Keratinocyte (primary cell): ENCODE results near the gene SNCAIP. TPM values are rescaled to one million over a fixed set of nuclear protein-coding genes. Genes with fewer than 3 reads are reported as not detected.

ENCODE experiments used
- DNase-seq: peaks from one replicate; pipeline ENCODE4 v3.0.0-alpha.2; 2011; ENCODE audit warnings: low read depth, missing footprints, low spot score
- FAIRE-seq: peaks from 2 replicates; lab custom pipeline; 2011; peaks lifted over from hg19 to GRCh38; lab: Jason Lieb, UNC
- H2AFZ ChIP-seq: 2 replicates; pipeline ENCODE4 v1.6.0; 2012; ENCODE audit warnings: low read length, control low read depth, inconsistent platforms; ENCODE audit not compliant: control insufficient read depth
- H3K27ac ChIP-seq: 2 replicates; pipeline ENCODE4 v1.5.1; 2011; ENCODE audit warnings: low read length; ENCODE audit not compliant: control insufficient read depth, insufficient read depth
- H3K27me3 ChIP-seq: 3 replicates; pipeline ENCODE4 v1.6.0; 2011; ENCODE audit warnings: low read length; ENCODE audit not compliant: control insufficient read depth, insufficient read depth; ENCODE audit errors: extremely low read depth
- H3K36me3 ChIP-seq, 2 experiments: 2 replicates in 1 of 2; 3 replicates in 1 of 2; pipeline ENCODE4 v1.5.1; 2011; ENCODE audit warnings: low read length in 2 of 2, mild to moderate bottlenecking in 1 of 2; ENCODE audit not compliant: control insufficient read depth in 2 of 2, insufficient read depth in 2 of 2; ENCODE audit errors: extremely low read depth in 1 of 2
- H3K4me1 ChIP-seq: 3 replicates; pipeline ENCODE4 v1.5.1; 2011; ENCODE audit warnings: low read length; ENCODE audit not compliant: control insufficient read depth, insufficient read depth; ENCODE audit errors: extremely low read depth
- H3K4me2 ChIP-seq: 3 replicates; pipeline ENCODE4 v1.6.0; 2011; ENCODE audit warnings: low read depth, low read length; ENCODE audit not compliant: control insufficient read depth, insufficient read depth; ENCODE audit errors: extremely low read depth
- H3K4me3 ChIP-seq, 3 experiments: fragments of 200-600 bp in 1 of 3; sonication (generic) in 1 of 3; 2 replicates in 2 of 3; 3 replicates in 1 of 3; pipeline ENCODE4 v1.5.1; 2011 to 2016; ENCODE audit warnings: low read length in 3 of 3, mild to moderate bottlenecking in 3 of 3, control low read depth in 2 of 3, inconsistent platforms in 1 of 3, low read depth in 1 of 3, mixed read lengths in 1 of 3, mixed run types in 1 of 3, moderate library complexity in 1 of 3; ENCODE audit not compliant: control insufficient read depth in 2 of 3, insufficient read depth in 2 of 3; ENCODE audit errors: extremely low read depth in 1 of 3
- H3K79me2 ChIP-seq: 2 replicates; pipeline ENCODE4 v1.6.0; 2012; ENCODE audit warnings: low read length; ENCODE audit not compliant: control insufficient read depth, insufficient read depth
- H3K9ac ChIP-seq: 3 replicates; pipeline ENCODE4 v1.6.0; 2011; ENCODE audit warnings: low read length; ENCODE audit not compliant: control insufficient read depth, insufficient read depth; ENCODE audit errors: extremely low read depth
- H3K9me1 ChIP-seq: 3 replicates; pipeline ENCODE4 v1.6.0; 2011; ENCODE audit warnings: low read length; ENCODE audit not compliant: control insufficient read depth, insufficient read depth; ENCODE audit errors: extremely low read depth
- H3K9me3 ChIP-seq: 2 replicates; pipeline ENCODE4 v1.5.1; 2012; ENCODE audit warnings: low read depth, low read length; ENCODE audit not compliant: control insufficient read depth
- H4K20me1 ChIP-seq: 3 replicates; pipeline ENCODE4 v1.6.0; 2011; ENCODE audit warnings: low read length; ENCODE audit not compliant: control insufficient read depth, insufficient read depth; ENCODE audit errors: extremely low read depth
- CTCF ChIP-seq, 3 experiments: IDR thresholded peaks in 1 of 3; conservative IDR thresholded peaks in 1 of 3; optimal IDR thresholded peaks in 1 of 3; 2 replicates in 2 of 3; 3 replicates in 1 of 3; pipeline versions ENCODE3 to v1.5.1; 2011; ENCODE audit warnings: low read length in 3 of 3, mild to moderate bottlenecking in 3 of 3, moderate library complexity in 2 of 3, control low read depth in 1 of 3, inconsistent platforms in 1 of 3; ENCODE audit not compliant: insufficient read depth in 2 of 3; ENCODE audit errors: extremely low read depth in 1 of 3
- EZH2 ChIP-seq: IDR thresholded peaks from one replicate; pipeline ENCODE4 v1.6.1; 2012; ENCODE audit warnings: inconsistent platforms, mild to moderate bottlenecking, low read length, moderate library complexity
- dilution Hi-C: fragments of 300-500 bp; cut with MboI; formaldehyde crosslinking; loops from one replicate; pipeline ENCODE4 v1.7.0; 2020; ENCODE audit warnings: low sequenced_read_pairs; ENCODE audit not compliant: extremely low pct_ligation_motif_present
- polyA plus RNA-seq, 5 experiments: library from polyadenylated mRNA; depleted of rRNA in 3 of 5; stranded (reverse) in 3 of 5; stranded (forward) in 1 of 5; unstranded in 1 of 5; fragments of >200 nt; gene quantifications; 1 replicate in 1 of 5; 2 replicates in 3 of 5; 3 replicates in 1 of 5; pipeline versions ENCODE4 v1.2.1 to v1.2.3, GENCODE V29; 2011 to 2012; ENCODE audit warnings: missing spikeins in 2 of 5, low read depth in 1 of 5, low replicate concordance in 1 of 5

Gene SNCAIP
- polyA plus RNA-seq, 1 donor (not counting 4 experiments of a cell fraction or from before 2014, with no cell fraction given): not detected

DNA sequence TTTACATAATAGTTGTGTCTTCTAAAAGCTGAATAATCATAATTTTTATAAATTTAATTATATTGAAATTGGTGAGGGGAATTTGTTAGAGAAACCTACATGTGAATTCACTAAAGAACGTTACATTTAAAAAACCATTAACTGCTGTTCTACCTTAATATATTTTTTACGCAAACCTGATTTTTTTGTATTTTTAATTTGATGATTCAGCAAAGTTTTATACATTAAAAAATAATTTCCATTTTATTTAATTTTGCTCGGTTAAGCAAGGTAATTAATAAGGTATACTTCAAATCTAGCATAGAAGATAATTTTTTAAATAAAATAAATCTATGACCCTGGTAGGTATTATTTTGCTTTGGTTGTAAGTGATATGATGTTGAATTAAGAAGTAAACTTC is 114.3 kb downstream of the SNCAIP start:
- H3K27ac ChIP-seq: no peak overlapping the region
- no peaks in the 10 kb centered on the region for H3K27me3 ChIP-seq
- DNase-seq (no peak), FAIRE-seq (no peak)
- TF ChIP-seq EZH2 (no peak), CTCF (optimal IDR thresholded peaks at IDR 0.05 in 1 of 3, IDR thresholded peaks at IDR 0.05 in 1 of 3, conservative IDR thresholded peaks at IDR 0.05 in 1 of 3; ENCODE audit: extremely low read depth in 1 of 3, insufficient read depth in 2 of 3, low read length in 3 of 3) (no peak)
- H3K79me2 ChIP-seq: no peaks in the 10 kb centered on the region
- dilution Hi-C loops: no loop called here
- H3K4me3 ChIP-seq: no peak overlapping the region
- H3K4me2 ChIP-seq: no peak overlapping the region
- H3K36me3 ChIP-seq: no peaks in the 10 kb centered on the region
- H2AFZ ChIP-seq: no peak overlapping the region
- no peaks in the 10 kb centered on the region for H3K4me1 ChIP-seq
- H3K9me1 ChIP-seq: no peaks in the 10 kb centered on the region
- H3K9me3 ChIP-seq: no peaks in the 10 kb centered on the region
- no peaks in the 10 kb centered on the region for H4K20me1 ChIP-seq
- no peak overlapping the region for H3K9ac ChIP-seq

DNA sequence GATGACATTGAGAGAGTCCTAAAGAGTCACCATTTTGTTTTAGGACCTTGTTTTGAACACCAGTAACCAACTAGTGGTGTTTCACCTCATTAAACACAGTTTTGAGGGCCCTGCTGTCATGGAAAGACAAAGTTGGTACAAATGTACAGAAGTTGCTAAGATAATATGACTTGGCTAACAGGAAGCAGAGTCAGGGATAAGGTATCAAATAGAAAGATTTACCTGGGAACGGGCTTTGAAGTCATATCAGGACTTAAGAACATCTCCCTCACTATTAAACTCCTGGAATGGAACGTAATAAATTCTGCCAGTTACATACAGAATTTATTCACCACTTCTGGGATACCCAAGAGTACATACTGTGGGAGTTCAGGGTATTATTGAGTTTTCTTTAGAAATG is 115.6 kb downstream of the SNCAIP start:
- H3K27me3 ChIP-seq: no peaks in the 10 kb centered on the region
- H3K4me2 ChIP-seq: no peak overlapping the region
- H3K36me3 ChIP-seq: no peaks in the 10 kb centered on the region
- H3K79me2 ChIP-seq: no peaks in the 10 kb centered on the region
- no peak overlapping the region for H2AFZ ChIP-seq
- no peaks in the 10 kb centered on the region for H3K9me1 ChIP-seq
- H4K20me1 ChIP-seq: no peaks in the 10 kb centered on the region
- no peaks in the 10 kb centered on the region for H3K9me3 ChIP-seq
- no peaks in the 10 kb centered on the region for H3K4me1 ChIP-seq
- H3K27ac ChIP-seq: no peak overlapping the region
- FAIRE-seq (no peak), DNase-seq (no peak)
- H3K9ac ChIP-seq: no peak overlapping the region
- no peak overlapping the region for H3K4me3 ChIP-seq
- dilution Hi-C loops: no loop called here
- TF ChIP-seq CTCF (optimal IDR thresholded peaks at IDR 0.05 in 1 of 3, IDR thresholded peaks at IDR 0.05 in 1 of 3, conservative IDR thresholded peaks at IDR 0.05 in 1 of 3; ENCODE audit: extremely low read depth in 1 of 3, insufficient read depth in 2 of 3, low read length in 3 of 3) (no peak), EZH2 (no peak)
